Measurements from ENCODE around the gene UGT1A8.

The UGT1A8 gene

DNA sequence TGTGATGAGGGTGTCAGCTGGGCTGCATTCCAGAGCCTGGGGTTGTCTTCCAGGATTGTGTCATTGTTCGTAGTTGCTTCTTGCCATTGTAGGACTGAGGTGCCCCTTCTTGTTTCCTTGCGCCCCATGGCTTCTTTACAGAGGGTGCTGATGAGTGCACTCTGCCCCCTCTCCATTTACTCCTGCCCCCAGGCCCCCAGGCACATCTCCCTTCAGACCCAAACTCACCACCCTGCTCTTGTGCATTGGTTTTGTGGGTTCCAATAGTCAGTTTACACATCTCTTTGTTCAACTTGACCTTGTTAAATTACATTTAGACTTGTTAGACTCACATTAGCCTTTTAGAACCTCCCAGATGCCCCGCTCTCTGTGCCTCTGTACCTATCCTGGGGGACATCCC, 203.8 kb downstream of the UGT1A8 start:
- DNase-seq (ENCODE audit: low read depth in 2 of 2) = no peak
- no peak for TF ChIP-seq CTCF (IDR thresholded peaks at IDR 0.05; ENCODE audit: low read depth, low read length)
- no peak overlapping the region for H3K4me3 ChIP-seq (replicated peaks in 1 of 2; ENCODE audit: low read depth in 2 of 2, low read length in 2 of 2)

DNA sequence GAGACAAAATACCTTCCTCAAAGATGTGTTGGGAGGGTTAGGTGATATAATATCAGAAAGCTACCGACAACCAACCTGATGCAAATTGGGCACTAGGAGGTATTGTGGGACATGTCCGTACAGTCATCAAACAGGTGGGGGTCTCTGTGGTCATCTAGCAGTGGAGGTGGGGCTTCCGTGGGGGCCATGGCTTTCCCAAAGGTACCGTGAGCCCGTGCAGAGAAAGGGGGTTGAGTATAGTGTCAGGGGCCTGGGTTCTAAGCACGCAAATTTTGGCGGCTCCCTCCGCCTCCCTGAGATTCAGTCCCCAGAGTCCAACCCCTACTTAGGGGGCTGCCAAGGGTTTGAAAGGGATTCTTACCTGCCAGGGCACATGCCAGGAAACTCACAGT, 204.3 kb downstream of the UGT1A8 start:
- H3K4me3 ChIP-seq (replicated peaks in 1 of 2; ENCODE audit: low read depth in 2 of 2, low read length in 2 of 2) = no peak overlapping the region
- TF ChIP-seq CTCF (IDR thresholded peaks at IDR 0.05; ENCODE audit: low read depth, low read length) = no peak
- no peak for DNase-seq (ENCODE audit: low read depth in 2 of 2)

GRCh38 chr2:233822101-233822771, 204.8 kb downstream of the UGT1A8 start:
- no peak for TF ChIP-seq CTCF (IDR thresholded peaks at IDR 0.05; ENCODE audit: low read depth, low read length)
- DNase-seq (ENCODE audit: low read depth in 2 of 2) = no peak
- H3K4me3 ChIP-seq (replicated peaks in 1 of 2; ENCODE audit: low read depth in 2 of 2, low read length in 2 of 2) = no peak overlapping the region

Measured in cardiac fibroblast (primary cell).